HepG2 (cell line): ENCODE measurements around the gene PPIG. TPM values are rescaled to one million over a fixed set of nuclear protein-coding genes. Genes with fewer than 3 reads are reported as not detected.
A peak's percentile ranks its signal among the peaks of the same experiment; 100 is the strongest.

Source experiments
- ASH2L ChIP-seq: fragments of 300-600, 200-600 bp; sonication (generic); IDR thresholded peaks from 2 replicates; pipeline ENCODE4 v1.7.0; 2017; ENCODE audit warnings: low read depth, mild to moderate bottlenecking, moderate library complexity, mixed read lengths, low read length; ENCODE audit not compliant: insufficient read length
- HNF4G ChIP-seq, 2 experiments: sonication (generic) in 1 of 2; formaldehyde crosslinking in 1 of 2; IDR thresholded peaks; 2 replicates each; pipeline versions ENCODE4 v1.4.0 to v1.6.1; 2011 to 2020; ENCODE audit warnings: borderline replicate concordance in 2 of 2, low read depth in 2 of 2, mild to moderate bottlenecking in 2 of 2, low read length in 1 of 2, missing genetic modification reagents in 1 of 2, moderate library complexity in 1 of 2
- MTA3 ChIP-seq: sonication (generic); formaldehyde crosslinking; IDR thresholded peaks from 2 replicates; pipeline ENCODE4 v1.4.0; 2020; ENCODE audit warnings: missing genetic modification reagents
- NFYB ChIP-seq: sonication (generic); formaldehyde crosslinking; IDR thresholded peaks from 2 replicates; pipeline ENCODE4 v1.4.0; 2020; ENCODE audit warnings: missing genetic modification reagents
- PHF8 ChIP-seq: sonication (generic); formaldehyde crosslinking; IDR thresholded peaks from 2 replicates; pipeline ENCODE4 v1.5.0; 2020; ENCODE audit warnings: missing genetic modification reagents
- RARG ChIP-seq: sonication (generic); formaldehyde crosslinking; IDR thresholded peaks from 2 replicates; pipeline ENCODE4 v1.4.0; 2020; ENCODE audit warnings: low read depth, mild to moderate bottlenecking, missing genetic modification reagents
- RBAK ChIP-seq: sonication (generic); formaldehyde crosslinking; IDR thresholded peaks from 2 replicates; pipeline ENCODE4 v1.5.1; 2020; ENCODE audit warnings: mild to moderate bottlenecking, missing genetic modification reagents
- ZFP36 ChIP-seq: fragments of 150-350 bp; IDR thresholded peaks from 2 replicates; pipeline ENCODE4 v1.6.1; 2018; ENCODE audit warnings: borderline replicate concordance, low read length, low read depth; ENCODE audit not compliant: partially characterized antibody
- ZNF441 ChIP-seq: sonication (generic); formaldehyde crosslinking; IDR thresholded peaks from 2 replicates; pipeline ENCODE4 v1.7.0; 2021; ENCODE audit warnings: missing genetic modification reagents, borderline replicate concordance
- ZNF619 ChIP-seq: sonication (generic); formaldehyde crosslinking; IDR thresholded peaks from 2 replicates; pipeline ENCODE4 v1.4.0; 2020; ENCODE audit warnings: mild to moderate bottlenecking, missing genetic modification reagents
- ZNF678 ChIP-seq: sonication (generic); formaldehyde crosslinking; IDR thresholded peaks from 2 replicates; pipeline ENCODE4 v1.4.0; 2020; ENCODE audit warnings: mild to moderate bottlenecking, missing genetic modification reagents
- ZNF709 ChIP-seq: sonication (generic); formaldehyde crosslinking; IDR thresholded peaks from 2 replicates; pipeline ENCODE4 v1.5.0; 2020; ENCODE audit warnings: mild to moderate bottlenecking, missing genetic modification reagents
- ZNF724P ChIP-seq: sonication (generic); formaldehyde crosslinking; IDR thresholded peaks from 2 replicates; pipeline ENCODE4 v1.8.0; 2022; ENCODE audit warnings: missing genetic modification reagents, borderline replicate concordance
- polyA plus RNA-seq, 8 experiments: library from polyadenylated mRNA; depleted of rRNA in 3 of 8; stranded (reverse) in 7 of 8; unstranded in 1 of 8; fragments of >200 nt; fragmentation: Illumina TruSeq in 4 of 8; extraction: Trizol in 4 of 8; gene quantifications; 2 replicates each; pipeline versions ENCODE4 v1.2.1 to v1.2.3, GENCODE V29; 2011 to 2016; ENCODE audit warnings: low read depth in 4 of 8, missing spikeins in 1 of 8, mixed read lengths in 1 of 8; ENCODE audit not compliant: insufficient read depth in 1 of 8
- total RNA-seq, 5 experiments: library from RNA; depleted of rRNA; stranded (reverse); fragments of >200 nt; fragmentation: Illumina TruSeq; extraction: Trizol; gene quantifications; 2 replicates each; pipeline ENCODE4 v1.2.3, GENCODE V29; 2016; ENCODE audit warnings: low read depth in 1 of 5
- TF ChIP-seq, protein P1 (sequence below): sonication (generic); formaldehyde crosslinking; IDR thresholded peaks from 2 replicates; pipeline ENCODE4 v1.4.0; 2020; ENCODE audit warnings: missing genetic modification reagents
- TF ChIP-seq, protein P2 (sequence below): sonication (generic); formaldehyde crosslinking; IDR thresholded peaks from 2 replicates; pipeline ENCODE4 v1.4.0; 2020; ENCODE audit warnings: missing genetic modification reagents
- TF ChIP-seq, protein P3 (sequence below): sonication (generic); formaldehyde crosslinking; IDR thresholded peaks from 2 replicates; pipeline ENCODE4 v1.4.0; 2020; ENCODE audit warnings: missing genetic modification reagents
- TF ChIP-seq, protein P4 (sequence below): sonication (generic); formaldehyde crosslinking; IDR thresholded peaks from 2 replicates; pipeline ENCODE4 v1.9.0; 2021; ENCODE audit warnings: missing genetic modification reagents, borderline replicate concordance

PPIG gene
- total and polyA plus RNA-seq, 2 of the 13 experiments (the other 11 are each of a cell fraction or from before 2014, with no cell fraction given) = 31.3 to 81.0 TPM

DNA sequence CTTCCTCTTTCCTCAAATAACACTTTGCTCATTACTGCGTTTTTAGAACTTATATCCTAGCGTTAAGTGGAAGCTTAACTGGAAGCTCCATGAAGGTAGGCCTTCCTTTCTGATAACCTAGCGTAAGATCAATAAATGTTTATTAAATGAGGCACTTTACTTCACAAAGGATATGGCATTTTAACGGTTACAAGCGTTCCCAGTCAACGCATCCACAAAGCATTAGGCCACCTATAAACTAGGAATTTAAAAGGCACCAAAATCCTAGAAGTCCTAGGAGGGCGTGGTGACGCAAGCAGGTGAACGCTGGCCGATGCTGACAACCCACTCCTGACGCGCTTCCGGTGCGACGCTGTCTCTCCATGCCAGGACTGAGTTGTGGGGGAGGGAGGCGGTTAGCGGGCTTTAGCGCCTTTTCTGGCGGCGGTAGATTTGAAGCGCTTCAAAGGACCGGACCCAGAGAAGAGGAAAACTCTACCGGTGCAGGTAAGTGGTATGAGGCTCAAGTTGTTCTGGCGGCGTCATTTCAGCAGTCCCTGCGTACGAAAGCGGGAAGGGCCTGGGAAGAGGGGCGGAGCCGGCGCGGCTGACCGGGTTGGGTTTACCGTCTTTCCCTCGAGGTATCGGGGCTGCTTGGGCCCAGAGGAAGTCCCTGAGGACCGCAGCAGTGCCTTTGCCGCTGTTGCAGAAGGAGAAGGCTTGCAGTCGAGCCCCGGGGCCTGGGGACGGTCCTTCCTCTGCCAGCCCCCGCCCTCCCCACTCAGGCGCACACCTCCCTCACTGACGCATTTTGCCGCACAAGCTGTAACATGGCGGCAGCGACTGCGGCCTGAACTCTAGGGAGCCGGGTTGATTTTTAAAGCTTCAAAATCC is at the start of gene PPIG (continued):
- TF ChIP-seq, protein P1, sequence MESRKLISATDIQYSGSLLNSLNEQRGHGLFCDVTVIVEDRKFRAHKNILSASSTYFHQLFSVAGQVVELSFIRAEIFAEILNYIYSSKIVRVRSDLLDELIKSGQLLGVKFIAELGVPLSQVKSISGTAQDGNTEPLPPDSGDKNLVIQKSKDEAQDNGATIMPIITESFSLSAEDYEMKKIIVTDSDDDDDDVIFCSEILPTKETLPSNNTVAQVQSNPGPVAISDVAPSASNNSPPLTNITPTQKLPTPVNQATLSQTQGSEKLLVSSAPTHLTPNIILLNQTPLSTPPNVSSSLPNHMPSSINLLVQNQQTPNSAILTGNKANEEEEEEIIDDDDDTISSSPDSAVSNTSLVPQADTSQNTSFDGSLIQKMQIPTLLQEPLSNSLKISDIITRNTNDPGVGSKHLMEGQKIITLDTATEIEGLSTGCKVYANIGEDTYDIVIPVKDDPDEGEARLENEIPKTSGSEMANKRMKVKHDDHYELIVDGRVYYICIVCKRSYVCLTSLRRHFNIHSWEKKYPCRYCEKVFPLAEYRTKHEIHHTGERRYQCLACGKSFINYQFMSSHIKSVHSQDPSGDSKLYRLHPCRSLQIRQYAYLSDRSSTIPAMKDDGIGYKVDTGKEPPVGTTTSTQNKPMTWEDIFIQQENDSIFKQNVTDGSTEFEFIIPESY (CRISPR knock-in tag) = peak; percentile 66; the same call in 1 of the 2 replicates
- no peak for TF ChIP-seq HNF4G (IDR thresholded peaks at IDR 0.05; ENCODE audit: borderline replicate concordance, low read depth, low read length)
- no peak; the same call in 1 of the 2 replicates for TF ChIP-seq HNF4G (CRISPR knock-in tag; IDR thresholded peaks at IDR 0.05; ENCODE audit: borderline replicate concordance, low read depth)
- 0 out of 2 replicates have a peak, but pooled peaks have one; percentile 20 for TF ChIP-seq RBAK (CRISPR knock-in tag)
- TF ChIP-seq ZNF619 (CRISPR knock-in tag) = peak; percentile 36; the same call in 1 of the 2 replicates
- no peak for TF ChIP-seq ZFP36
- TF ChIP-seq NFYB (CRISPR knock-in tag) = peak; percentile 27; the same call in 1 of the 2 replicates
- TF ChIP-seq, protein P2, sequence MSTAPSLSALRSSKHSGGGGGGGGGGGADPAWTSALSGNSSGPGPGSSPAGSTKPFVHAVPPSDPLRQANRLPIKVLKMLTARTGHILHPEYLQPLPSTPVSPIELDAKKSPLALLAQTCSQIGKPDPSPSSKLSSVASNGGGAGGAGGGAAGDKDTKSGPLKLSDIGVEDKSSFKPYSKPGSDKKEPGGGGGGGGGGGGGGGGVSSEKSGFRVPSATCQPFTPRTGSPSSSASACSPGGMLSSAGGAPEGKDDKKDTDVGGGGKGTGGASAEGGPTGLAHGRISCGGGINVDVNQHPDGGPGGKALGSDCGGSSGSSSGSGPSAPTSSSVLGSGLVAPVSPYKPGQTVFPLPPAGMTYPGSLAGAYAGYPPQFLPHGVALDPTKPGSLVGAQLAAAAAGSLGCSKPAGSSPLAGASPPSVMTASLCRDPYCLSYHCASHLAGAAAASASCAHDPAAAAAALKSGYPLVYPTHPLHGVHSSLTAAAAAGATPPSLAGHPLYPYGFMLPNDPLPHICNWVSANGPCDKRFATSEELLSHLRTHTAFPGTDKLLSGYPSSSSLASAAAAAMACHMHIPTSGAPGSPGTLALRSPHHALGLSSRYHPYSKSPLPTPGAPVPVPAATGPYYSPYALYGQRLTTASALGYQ (CRISPR knock-in tag) = no peak
- TF ChIP-seq ASH2L = peak; percentile 99
- TF ChIP-seq, protein P3, sequence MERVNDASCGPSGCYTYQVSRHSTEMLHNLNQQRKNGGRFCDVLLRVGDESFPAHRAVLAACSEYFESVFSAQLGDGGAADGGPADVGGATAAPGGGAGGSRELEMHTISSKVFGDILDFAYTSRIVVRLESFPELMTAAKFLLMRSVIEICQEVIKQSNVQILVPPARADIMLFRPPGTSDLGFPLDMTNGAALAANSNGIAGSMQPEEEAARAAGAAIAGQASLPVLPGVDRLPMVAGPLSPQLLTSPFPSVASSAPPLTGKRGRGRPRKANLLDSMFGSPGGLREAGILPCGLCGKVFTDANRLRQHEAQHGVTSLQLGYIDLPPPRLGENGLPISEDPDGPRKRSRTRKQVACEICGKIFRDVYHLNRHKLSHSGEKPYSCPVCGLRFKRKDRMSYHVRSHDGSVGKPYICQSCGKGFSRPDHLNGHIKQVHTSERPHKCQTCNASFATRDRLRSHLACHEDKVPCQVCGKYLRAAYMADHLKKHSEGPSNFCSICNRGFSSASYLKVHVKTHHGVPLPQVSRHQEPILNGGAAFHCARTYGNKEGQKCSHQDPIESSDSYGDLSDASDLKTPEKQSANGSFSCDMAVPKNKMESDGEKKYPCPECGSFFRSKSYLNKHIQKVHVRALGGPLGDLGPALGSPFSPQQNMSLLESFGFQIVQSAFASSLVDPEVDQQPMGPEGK (CRISPR knock-in tag) = peak; percentile 99
- TF ChIP-seq RARG (CRISPR knock-in tag) = peak; percentile 87; the same call in 1 of the 2 replicates
- no peak for TF ChIP-seq MTA3 (CRISPR knock-in tag)
- peak; percentile 92 for TF ChIP-seq PHF8 (CRISPR knock-in tag)
- TF ChIP-seq ZNF678 = 0 out of 2 replicates have a peak, but pooled peaks have one; percentile 73
- peak; percentile 54; the same call in 1 of the 2 replicates for TF ChIP-seq ZNF441 (CRISPR knock-in tag)
- TF ChIP-seq ZNF709 (CRISPR knock-in tag) = peak; percentile 72; the same call in 1 of the 2 replicates
- peak; percentile 56; the same call in 1 of the 2 replicates for TF ChIP-seq ZNF724P (CRISPR knock-in tag)
- TF ChIP-seq, protein P4, sequence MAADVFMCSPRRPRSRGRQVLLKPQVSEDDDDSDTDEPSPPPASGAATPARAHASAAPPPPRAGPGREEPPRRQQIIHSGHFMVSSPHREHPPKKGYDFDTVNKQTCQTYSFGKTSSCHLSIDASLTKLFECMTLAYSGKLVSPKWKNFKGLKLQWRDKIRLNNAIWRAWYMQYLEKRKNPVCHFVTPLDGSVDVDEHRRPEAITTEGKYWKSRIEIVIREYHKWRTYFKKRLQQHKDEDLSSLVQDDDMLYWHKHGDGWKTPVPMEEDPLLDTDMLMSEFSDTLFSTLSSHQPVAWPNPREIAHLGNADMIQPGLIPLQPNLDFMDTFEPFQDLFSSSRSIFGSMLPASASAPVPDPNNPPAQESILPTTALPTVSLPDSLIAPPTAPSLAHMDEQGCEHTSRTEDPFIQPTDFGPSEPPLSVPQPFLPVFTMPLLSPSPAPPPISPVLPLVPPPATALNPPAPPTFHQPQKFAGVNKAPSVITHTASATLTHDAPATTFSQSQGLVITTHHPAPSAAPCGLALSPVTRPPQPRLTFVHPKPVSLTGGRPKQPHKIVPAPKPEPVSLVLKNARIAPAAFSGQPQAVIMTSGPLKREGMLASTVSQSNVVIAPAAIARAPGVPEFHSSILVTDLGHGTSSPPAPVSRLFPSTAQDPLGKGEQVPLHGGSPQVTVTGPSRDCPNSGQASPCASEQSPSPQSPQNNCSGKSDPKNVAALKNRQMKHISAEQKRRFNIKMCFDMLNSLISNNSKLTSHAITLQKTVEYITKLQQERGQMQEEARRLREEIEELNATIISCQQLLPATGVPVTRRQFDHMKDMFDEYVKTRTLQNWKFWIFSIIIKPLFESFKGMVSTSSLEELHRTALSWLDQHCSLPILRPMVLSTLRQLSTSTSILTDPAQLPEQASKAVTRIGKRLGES = no peak
